Esophagus muscularis mucosa (tissue), 4 donors: ENCODE data around the gene C15orf61. TPM values are rescaled to one million over a fixed set of nuclear protein-coding genes. Genes with fewer than 3 reads are reported as not detected.

Experiments used
- DNase-seq: peaks from one replicate; pipeline ENCODE4 v3.0.0-alpha.2; 2017; ENCODE audit errors: extremely low spot score
- H3K27ac ChIP-seq, 4 donors: fragments of 200-600 bp; sonication (generic); replicated peaks in 1 of 4; 1 replicate in 3 of 4; 2 replicates in 1 of 4; pipeline ENCODE4 v1.5.1; 2016 to 2019; ENCODE audit warnings: mild to moderate bottlenecking in 1 of 4
- H3K27me3 ChIP-seq, 4 donors: fragments of 200-600 bp; sonication (generic); one replicate each; pipeline versions ENCODE4 v1.5.1 to v1.6.0; 2016 to 2019
- H3K36me3 ChIP-seq, 4 donors: fragments of 200-600 bp; sonication (generic); one replicate each; pipeline ENCODE4 v1.5.1; 2016 to 2019
- H3K4me1 ChIP-seq, 4 donors: fragments of 200-600 bp; sonication (generic); one replicate each; pipeline ENCODE4 v1.5.1; 2016 to 2019
- H3K4me3 ChIP-seq, 4 donors: fragments of 200-600 bp; sonication (generic); 1 replicate in 2 of 4; 2 replicates in 2 of 4; pipeline ENCODE4 v1.5.1; 2016 to 2019; ENCODE audit warnings: mild to moderate bottlenecking in 4 of 4, moderate library complexity in 1 of 4
- H3K9me3 ChIP-seq, 4 donors: fragments of 200-600 bp; sonication (generic); 1 replicate in 3 of 4; 2 replicates in 1 of 4; pipeline ENCODE4 v1.5.1; 2016 to 2019
- EP300 ChIP-seq: sonication (generic); formaldehyde crosslinking; IDR thresholded peaks from one replicate; pipeline ENCODE4 v1.6.1; 2017; ENCODE audit warnings: antibody characterized with exemption
- POLR2A ChIP-seq: fragments of 450-650 bp; IDR thresholded peaks from one replicate; pipeline ENCODE4 v1.6.1; 2017; ENCODE audit warnings: antibody characterized with exemption, moderate library complexity, mild to moderate bottlenecking, low read depth
- POLR2AphosphoS5 ChIP-seq, 2 donors: sonication (generic); formaldehyde crosslinking; IDR thresholded peaks; one replicate each; pipeline ENCODE4 v1.6.1; 2017; ENCODE audit warnings: antibody characterized with exemption in 2 of 2
- WGBS: methylation state at CpG from one replicate; pipeline ENCODE4 v1.1.5; 2018; 5-methylcytosine and 5-hydroxymethylcytosine counted together
- intact Hi-C: fragments of 100-400 bp; cut with DNase I; formaldehyde crosslinking; loops from one replicate; pipeline ENCODE4 v1.15.1; 2023
- total RNA-seq, 4 donors: library from RNA; depleted of rRNA; stranded (reverse); fragments of >200 nt; gene quantifications; one replicate each; pipeline versions ENCODE4 v1.1.0 to v1.2.1, GENCODE V29; 2016
- TF ChIP-seq, protein P1 (sequence below), 3 experiments: fragments of 200-600 bp in 2 of 3; fragments of 450-650 bp in 1 of 3; sonication (generic) in 2 of 3; IDR thresholded peaks; one replicate each; pipeline ENCODE4 v1.5.1; 2017 to 2019; ENCODE audit warnings: antibody characterized with exemption in 3 of 3, mild to moderate bottlenecking in 2 of 3, moderate library complexity in 1 of 3

C15orf61 gene
- total RNA-seq, 4 donors from 2014 or later: 3.8 to 8.1 (median 5.7) TPM

- 86% methylated on average over 2 of the region's 2 CpGs for WGBS
- H3K4me3 ChIP-seq: no peak overlapping the region
- no peak overlapping the region for H3K27ac ChIP-seq
- intact Hi-C loops: loop anchor here (10.0 kb wide), 1 partner anchor 288 kb away; no protein-coding TSS in a partner anchor
- no peaks in the 10 kb centered on the region for H3K9me3 ChIP-seq
- TF ChIP-seq EP300: no peak
- peaks cover 27 to 65% (median 38%) of the 10 kb centered on the region in 4 donors for H3K4me1 ChIP-seq
- no peak for DNase-seq
- H3K36me3 ChIP-seq: peaks cover 0 to 23% (median 9%) of the 10 kb centered on the region in 4 donors
- H3K27me3 ChIP-seq: no peaks in the 10 kb centered on the region
These were observed 26.1 kb downstream of the C15orf61 start for GRCh38 chr15:67547064-67547463.

GRCh38 chr15:67547836-67548235 lies 26.9 kb downstream of the C15orf61 start:
- Histone ChIP-seq H3K27ac (peak overlapping the region in 2 of 4 donors; percentile 29 to 40), H3K4me1 (peaks cover 27 to 64% (median 38%) of the 10 kb centered on the region in 4 donors), H3K36me3 (peaks cover 0 to 23% (median 12%) of the 10 kb centered on the region in 4 donors), H3K4me3 (no peak overlapping the region), H3K27me3 (no peaks in the 10 kb centered on the region), H3K9me3 (no peaks in the 10 kb centered on the region)
- WGBS: 76% methylated on average over 3 of the region's 3 CpGs
- TF ChIP-seq, protein P1, sequence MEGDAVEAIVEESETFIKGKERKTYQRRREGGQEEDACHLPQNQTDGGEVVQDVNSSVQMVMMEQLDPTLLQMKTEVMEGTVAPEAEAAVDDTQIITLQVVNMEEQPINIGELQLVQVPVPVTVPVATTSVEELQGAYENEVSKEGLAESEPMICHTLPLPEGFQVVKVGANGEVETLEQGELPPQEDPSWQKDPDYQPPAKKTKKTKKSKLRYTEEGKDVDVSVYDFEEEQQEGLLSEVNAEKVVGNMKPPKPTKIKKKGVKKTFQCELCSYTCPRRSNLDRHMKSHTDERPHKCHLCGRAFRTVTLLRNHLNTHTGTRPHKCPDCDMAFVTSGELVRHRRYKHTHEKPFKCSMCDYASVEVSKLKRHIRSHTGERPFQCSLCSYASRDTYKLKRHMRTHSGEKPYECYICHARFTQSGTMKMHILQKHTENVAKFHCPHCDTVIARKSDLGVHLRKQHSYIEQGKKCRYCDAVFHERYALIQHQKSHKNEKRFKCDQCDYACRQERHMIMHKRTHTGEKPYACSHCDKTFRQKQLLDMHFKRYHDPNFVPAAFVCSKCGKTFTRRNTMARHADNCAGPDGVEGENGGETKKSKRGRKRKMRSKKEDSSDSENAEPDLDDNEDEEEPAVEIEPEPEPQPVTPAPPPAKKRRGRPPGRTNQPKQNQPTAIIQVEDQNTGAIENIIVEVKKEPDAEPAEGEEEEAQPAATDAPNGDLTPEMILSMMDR (IDR thresholded peaks at IDR 0.05): no peak
- TF ChIP-seq POLR2A: no peak
- no peak for TF ChIP-seq POLR2AphosphoS5 (IDR thresholded peaks at IDR 0.05)
- no peak for TF ChIP-seq EP300
- intact Hi-C loops: loop anchor here (10.0 kb wide), 1 partner anchor 287 kb away; no protein-coding TSS in a partner anchor
- no peak for DNase-seq

DNA sequence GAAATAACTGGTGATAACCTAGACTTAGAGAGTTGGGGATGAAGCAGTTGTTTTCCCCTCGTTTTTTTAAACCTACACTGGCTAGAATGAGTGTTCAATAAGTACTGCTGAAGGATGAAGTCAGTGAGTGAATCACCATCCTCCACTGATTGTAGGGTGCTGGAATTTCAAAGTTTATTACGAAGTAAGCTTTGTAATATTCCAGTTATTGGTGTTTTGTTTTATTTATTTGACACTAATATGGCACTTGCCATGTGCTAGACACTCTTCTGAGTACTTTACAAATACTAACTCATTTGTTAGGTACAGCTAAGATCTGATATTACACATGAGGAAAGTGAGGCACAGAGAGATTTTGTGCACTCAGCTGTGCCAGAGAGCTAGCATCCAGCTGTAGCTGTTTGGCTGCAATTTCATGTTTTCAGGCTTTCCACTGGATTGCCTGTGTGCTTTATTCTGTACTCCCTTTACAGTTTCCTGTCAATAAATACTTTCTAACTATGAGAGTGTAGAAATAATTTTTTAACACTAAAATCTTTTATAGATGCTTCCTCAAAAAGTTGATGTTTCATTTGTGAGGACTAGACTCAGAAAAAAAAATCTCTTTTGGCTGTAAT lies 27.4 kb downstream of the C15orf61 start:
- intact Hi-C loops: loop anchor here (10.0 kb wide), 1 partner anchor 286 kb away; no protein-coding TSS in a partner anchor
- Histone ChIP-seq H3K36me3 (peaks cover 0 to 23% (median 14%) of the 10 kb centered on the region in 4 donors), H3K4me1 (peaks cover 25 to 59% (median 34%) of the 10 kb centered on the region in 4 donors), H3K9me3 (no peaks in the 10 kb centered on the region), H3K27ac (peak overlapping the region in 2 of 4 donors; percentile 29 to 40), H3K4me3 (no peak overlapping the region), H3K27me3 (no peaks in the 10 kb centered on the region)
- WGBS: 48% methylated on average over 2 of the region's 2 CpGs
- no peak for DNase-seq
- TF ChIP-seq, protein P1 (IDR thresholded peaks at IDR 0.05): no peak
- no peak for TF ChIP-seq EP300
- TF ChIP-seq POLR2A: no peak
- TF ChIP-seq POLR2AphosphoS5 (IDR thresholded peaks at IDR 0.05): no peak

DNA sequence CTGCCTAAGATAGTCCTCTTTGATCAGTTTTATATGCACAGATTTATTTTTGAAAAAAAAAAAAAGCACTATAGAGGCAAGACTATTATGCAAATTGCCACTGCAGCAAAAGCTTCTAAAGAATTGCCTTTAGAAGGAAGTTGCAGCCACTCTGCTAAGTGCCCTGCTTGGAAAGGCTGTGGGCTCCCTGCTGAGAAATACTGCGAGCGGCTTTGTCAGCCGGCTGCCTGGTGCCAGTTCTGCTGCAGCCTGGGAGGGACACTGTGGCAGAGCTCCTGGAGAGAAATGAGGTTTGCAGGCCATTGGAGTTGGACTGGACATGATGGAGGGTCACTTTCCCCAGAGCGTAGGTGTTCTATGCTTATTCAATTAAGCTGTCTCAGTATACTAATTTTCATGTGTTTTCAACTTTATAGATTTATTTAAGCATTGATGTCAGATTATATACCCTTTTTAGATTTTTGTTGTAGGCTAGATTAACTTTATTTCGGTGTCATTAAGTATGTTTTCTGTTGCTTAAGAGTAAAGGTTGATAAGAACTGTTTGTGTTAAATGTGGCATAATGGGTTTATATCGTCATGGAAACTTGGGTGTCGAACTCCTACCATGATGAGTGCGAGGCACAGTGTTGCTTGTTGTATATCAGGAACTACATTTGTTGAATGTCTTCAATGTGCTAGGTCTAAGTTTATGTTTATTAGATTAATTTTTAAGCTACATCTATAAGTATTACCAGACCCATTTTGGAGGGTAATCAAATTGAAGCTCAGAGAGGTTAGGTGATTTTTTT lies 28.1 kb downstream of the C15orf61 start:
- no peak for DNase-seq
- Histone ChIP-seq H3K27ac (peak overlapping the region in 1 of 4 donors; percentile 29), H3K4me3 (no peak overlapping the region), H3K9me3 (no peaks in the 10 kb centered on the region), H3K27me3 (no peaks in the 10 kb centered on the region), H3K4me1 (peaks cover 18 to 52% (median 27%) of the 10 kb centered on the region in 4 donors), H3K36me3 (peaks cover 0 to 23% (median 14%) of the 10 kb centered on the region in 4 donors)
- WGBS: 74% methylated on average over 8 of the region's 8 CpGs
- TF ChIP-seq POLR2AphosphoS5 (IDR thresholded peaks at IDR 0.05) (no peak), POLR2A (no peak), EP300 (no peak)
- TF ChIP-seq, protein P1 (IDR thresholded peaks at IDR 0.05): no peak
- intact Hi-C loops: loop anchor here (10.0 kb wide), 1 partner anchor 286 kb away; no protein-coding TSS in a partner anchor

DNA sequence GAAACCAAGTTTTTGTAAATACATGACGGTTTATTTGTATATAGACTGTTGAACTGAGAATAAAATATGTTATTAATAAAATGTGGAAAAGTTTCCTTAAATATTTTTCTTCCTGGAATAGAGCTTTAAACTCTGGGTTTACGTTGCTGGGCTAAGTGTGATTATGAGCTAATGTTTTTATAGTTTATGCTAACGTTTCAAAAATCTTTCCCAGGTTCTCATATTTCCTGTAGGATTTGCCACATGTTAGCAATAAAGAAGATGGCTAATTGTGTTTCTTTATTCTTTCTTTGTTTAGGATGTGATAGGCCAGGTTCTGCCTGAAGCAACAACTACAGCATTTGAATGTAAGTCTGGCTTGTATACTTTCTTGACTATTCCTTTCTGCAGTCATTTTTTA lies 28.8 kb downstream of the C15orf61 start:
- DNase-seq: no peak
- Histone ChIP-seq H3K9me3 (no peaks in the 10 kb centered on the region), H3K4me3 (no peak overlapping the region), H3K27me3 (no peaks in the 10 kb centered on the region), H3K27ac (peak overlapping the region in 1 of 4 donors; percentile 29), H3K36me3 (peaks cover 0 to 27% (median 14%) of the 10 kb centered on the region in 4 donors), H3K4me1 (peaks cover 18 to 45% (median 20%) of the 10 kb centered on the region in 4 donors)
- TF ChIP-seq, protein P1 (IDR thresholded peaks at IDR 0.05): no peak
- intact Hi-C loops: loop anchor here (10.0 kb wide), 1 partner anchor 285 kb away; no protein-coding TSS in a partner anchor
- WGBS: 55% methylated on average over 3 of the region's 3 CpGs
